Choroid plexus epithelial cell (primary cell): ENCODE results near the gene MESP2.

ENCODE experiments used
- DNase-seq: peaks from one replicate; pipeline ENCODE4 v3.0.0-alpha.2; 2010; ENCODE audit warnings: low read depth
- H3K4me3 ChIP-seq: 2 replicates; pipeline ENCODE4 v1.5.1; 2011; ENCODE audit warnings: low read depth, mild to moderate bottlenecking, control low read depth, low read length, moderate library complexity
- CTCF ChIP-seq: conservative IDR thresholded peaks from 2 replicates; pipeline ENCODE4 v1.5.1; 2011; ENCODE audit warnings: low read depth, mild to moderate bottlenecking, control low read depth, inconsistent platforms, low read length, moderate library complexity

The MESP2 gene

GRCh38 chr15:89790661-89791060 is 14.5 kb downstream of the MESP2 start:
- no peak for DNase-seq
- H3K4me3 ChIP-seq, result no peak overlapping the region
- TF ChIP-seq CTCF, result no peak

DNA sequence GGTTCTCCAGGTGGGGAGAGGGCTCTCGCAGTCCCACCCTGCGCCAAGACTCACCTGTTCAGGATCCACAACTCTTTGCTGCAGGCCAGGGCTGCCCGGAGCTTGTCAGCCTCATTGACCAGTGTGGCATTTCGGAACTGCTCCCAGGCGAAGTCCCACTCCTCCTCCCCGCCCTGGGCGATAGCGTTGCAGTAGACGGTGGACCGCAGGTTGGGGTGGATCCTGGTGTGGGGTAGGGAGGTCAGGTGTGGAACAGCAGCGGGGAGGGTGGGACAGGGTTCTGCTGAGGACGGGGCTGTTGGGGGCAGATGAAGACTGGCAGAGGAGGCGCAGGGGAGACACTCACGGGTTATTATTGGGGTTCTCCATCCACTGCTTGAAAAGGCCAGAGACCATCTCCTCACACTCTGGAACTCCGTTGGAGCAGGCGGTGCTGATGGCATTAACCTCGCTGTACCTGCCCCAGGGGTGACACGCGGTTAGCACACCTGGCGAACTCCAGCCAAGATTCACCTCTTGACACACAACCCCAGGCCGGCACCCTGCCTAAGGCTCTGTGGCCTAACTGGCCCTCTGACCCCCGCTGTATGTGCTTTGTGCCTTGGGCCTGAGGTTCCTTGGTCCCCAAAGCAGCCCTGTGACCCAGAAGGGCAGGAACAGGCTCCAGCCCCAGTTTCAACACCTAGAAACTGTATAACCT is 16.1 kb downstream of the MESP2 start:
- DNase-seq, result no peak
- TF ChIP-seq CTCF, result no peak
- no peak overlapping the region for H3K4me3 ChIP-seq

DNA sequence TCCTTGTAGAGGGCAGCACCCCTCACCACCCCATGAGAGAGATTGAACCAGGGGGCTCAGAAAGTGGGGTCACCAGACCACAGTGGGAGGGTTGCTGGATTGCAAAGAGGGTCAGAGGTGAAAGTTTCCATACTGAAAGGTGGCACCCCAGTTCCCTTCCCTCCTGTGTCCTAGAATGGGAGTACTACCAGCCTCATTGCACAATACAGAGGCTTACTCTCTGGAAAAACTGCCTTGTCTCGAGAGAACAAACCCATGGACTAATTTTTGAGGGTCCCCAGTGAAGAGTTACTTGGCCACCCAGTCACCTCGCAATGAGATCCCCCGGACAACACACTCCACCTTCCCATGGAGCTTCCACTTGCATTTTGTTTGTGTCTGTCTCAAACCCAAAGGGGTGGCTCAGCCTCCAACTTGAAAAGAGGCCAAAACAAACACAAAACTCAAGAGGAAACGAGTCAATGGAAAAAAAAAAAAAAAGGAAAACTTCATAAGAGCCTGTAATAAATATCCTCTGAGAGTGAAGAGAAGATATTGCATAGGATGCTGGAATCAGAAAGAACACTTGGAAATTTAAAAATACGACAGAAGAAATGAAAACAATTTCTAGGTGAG is 18.6 kb downstream of the MESP2 start:
- no peak for TF ChIP-seq CTCF
- H3K4me3 ChIP-seq, result no peak overlapping the region
- peak; percentile 86 for DNase-seq

DNA sequence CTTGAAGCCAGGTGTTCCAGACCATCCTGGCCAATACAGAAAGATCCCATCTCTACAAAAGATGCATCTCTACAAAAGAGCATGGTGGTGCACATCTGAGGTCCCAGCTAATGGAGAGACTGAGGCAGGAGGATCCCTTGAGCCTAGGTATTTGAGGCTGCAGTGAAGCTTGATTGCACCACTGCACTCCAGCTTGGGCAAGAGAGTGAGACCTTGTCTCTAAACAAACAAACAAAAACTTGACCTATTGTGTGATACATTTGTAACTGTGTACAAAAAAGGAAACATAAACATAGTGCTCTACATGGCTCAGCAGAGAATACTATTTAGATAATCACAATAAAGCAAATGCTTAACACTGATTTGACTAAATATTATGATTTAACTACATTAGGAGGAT is 19.9 kb downstream of the MESP2 start:
- H3K4me3 ChIP-seq, result no peak overlapping the region
- no peak for DNase-seq
- no peak for TF ChIP-seq CTCF

GRCh38 chr15:89797678-89798201 is 21.6 kb downstream of the MESP2 start:
- no peak for DNase-seq
- no peak overlapping the region for H3K4me3 ChIP-seq
- TF ChIP-seq CTCF, result no peak

- no peak for TF ChIP-seq CTCF
- no peak overlapping the region for H3K4me3 ChIP-seq
- DNase-seq, result no peak
Measured at GRCh38 chr15:89799011-89799911, 23.1 kb downstream of the MESP2 start.
